Germinal center (tissue), 1 donor: ENCODE results near the gene KCNK3.
A peak's percentile ranks its signal among the peaks of the same experiment; 100 is the strongest.

Source experiments
- DNase-seq: peaks from one replicate; pipeline ENCODE4 v3.0.0; 2012; ENCODE audit warnings: mixed read lengths, low spot score

KCNK3 gene

DNA sequence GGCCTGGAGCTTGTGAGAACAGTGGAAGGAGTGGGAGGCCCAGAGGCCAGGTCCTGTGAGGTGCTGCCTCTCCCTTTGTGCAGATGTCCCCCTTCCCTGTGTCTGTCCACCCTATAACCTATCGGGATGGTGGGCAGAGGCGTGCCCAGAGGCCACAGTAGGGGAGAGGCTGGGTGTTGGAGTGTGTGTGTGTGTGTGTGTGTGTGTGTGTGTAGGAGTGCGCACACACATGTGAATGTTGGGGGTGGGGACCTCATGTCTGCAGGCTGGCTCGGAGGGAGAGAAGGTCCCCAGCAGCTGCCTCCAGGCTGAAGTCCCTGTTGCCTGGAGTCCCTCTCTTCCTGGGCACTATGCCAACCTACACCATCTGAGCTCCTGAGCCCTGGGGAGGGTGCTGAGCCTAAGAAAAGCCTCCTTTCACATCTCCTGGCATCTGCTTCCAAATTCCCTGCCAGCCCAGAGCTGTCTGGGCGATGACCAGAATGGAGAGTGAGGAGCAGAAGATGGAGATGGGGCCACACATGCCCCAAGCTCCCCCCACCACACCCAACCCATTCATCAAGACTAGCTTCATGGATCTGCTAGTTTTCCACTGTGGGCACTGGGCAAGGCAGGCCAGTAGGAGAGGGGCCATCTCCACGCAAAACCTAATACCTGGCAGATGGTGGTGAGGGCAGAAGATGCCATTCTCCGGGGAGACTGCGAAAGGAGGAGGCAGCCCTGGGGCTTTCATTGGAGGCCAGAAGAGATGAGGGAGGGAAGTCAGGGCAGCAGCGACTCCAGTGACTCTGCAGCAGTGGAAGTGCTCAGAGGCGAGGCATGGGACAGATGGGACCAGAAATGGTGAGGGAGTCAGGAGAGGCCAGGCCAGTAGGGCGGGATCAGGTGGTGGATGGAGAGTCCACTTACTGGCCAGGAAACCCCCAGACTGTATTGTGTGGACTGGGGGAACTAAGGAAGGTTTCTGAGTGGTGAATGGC, 20.3 kb downstream of the KCNK3 start:
- DNase-seq, result no peak

DNA sequence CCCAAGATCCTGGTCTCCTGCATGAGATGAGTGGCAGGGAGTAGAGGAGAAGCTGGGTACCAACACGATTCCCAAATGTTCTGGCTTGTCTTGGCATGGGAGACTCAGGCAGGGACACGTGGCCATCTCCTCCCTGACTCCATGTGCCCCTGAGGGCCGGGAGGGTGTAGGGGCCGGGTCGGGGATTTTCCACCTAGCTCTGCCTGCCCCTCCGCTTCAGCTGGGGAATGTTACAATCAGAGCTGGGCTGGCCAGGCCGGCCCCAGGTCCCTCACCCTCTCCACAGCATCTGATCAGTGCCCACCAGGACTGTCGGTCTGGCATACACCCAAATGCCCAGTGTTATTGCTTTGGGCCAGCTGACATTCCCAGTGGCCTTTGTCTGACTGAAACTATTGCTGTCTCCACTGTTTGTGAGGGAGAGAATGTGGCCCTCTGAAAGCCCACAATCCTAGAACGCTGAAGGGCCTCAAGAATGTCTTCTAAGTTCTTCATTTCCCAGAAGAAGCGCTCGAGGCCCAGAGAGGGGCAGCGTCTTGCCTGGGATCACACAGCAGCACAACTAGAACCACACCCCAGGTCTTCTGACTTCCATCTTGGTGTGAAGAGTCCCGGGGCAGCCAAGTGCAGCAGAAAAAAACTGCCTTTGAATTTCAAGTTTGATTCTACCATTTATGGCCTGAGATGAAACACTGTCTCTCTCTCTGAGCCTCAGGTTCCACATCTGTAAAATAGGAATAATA, 23.2 kb downstream of the KCNK3 start:
- DNase-seq, result no peak

DNA sequence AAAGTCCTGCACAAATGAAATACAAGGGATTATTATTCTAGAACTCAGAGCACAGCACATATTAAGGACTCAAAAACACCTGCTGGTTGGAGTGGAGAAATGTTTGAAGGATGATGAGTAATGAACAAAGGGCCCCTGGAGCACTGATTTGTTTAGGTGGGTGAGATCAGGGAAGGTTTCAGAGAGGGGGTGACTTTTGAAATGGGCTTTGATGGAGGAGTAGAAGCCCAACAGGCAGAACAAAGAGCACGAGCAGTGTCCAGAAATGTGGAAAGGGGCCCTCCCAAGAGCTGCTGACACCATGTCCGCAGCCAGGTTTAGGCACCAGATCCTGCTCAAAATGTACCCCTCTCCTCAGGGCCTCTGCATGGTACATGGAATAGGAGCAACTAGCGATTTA, 23.8 kb downstream of the KCNK3 start:
- no peak for DNase-seq

DNA sequence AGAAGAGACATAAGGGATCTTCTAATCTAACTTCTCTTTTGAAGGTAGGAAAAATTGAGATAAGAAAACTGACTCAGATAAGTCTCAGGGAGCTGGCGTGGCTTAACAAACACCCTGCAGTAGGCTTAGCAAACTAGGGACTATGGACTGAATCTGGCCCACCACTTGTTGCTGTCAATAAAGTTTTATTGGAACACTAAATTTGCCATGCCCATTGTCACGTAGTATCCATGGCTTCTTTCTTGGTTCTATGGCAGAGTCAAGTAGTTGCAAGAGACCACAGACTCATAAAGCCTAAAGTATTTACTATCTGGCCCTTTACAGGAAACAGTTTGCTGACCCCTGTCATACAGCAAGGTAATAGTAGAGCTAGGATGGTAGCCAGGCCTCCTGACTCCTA, 24.2 kb downstream of the KCNK3 start:
- no peak for DNase-seq

DNA sequence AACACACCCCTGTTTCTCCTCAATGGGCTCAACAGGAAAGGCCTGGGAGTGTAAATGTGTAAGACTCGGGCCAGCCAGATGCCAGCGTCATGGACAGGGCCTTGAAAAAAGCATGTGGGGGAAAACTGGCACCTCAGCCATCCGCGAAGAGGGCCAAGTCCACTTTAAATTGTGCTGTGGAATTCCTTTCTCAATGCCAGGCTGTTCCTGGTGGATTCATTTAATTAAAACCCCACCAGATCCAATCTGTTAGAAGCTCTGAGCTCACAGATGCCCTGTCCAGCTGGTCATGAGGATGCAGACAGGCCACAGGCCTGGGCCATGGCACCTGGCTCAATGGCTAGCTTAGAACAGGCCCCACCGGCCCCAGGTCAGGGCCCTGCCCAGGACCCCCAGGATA, 24.8 kb downstream of the KCNK3 start:
- DNase-seq, result no peak

DNA sequence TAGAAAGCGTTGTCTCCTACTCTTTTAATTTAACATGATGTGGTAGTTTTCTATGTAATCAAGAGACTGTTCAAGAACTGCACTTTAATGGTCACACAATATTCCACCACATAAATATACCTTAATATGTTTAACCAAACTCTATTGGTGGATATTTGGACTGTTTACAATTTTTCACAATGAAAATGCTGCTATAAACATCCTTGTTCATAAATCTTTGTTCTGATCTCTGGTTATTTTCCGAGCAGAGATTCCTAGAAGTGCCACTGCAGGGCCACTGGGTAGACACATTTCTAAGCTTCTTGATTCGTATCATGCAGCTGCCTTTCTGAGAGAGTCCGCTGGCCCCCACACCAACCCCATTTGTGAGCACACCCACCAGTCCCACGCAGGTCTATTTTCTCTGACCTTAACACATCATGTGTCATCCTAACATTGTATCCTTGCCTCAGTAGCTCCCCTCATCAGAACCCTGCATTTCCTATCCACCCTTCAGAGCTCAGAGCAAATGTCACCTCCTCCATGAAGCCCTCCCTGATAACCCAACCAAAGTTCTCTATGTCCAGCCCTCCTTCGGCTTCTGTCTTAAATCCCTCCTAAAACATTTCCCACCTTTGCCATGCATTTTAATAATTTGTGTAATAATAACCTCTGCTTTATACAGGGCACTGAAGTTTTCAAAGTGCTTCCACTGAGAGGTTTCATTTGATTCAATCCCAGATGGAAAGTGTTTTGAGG, 26.6 kb downstream of the KCNK3 start:
- no peak for DNase-seq

DNA sequence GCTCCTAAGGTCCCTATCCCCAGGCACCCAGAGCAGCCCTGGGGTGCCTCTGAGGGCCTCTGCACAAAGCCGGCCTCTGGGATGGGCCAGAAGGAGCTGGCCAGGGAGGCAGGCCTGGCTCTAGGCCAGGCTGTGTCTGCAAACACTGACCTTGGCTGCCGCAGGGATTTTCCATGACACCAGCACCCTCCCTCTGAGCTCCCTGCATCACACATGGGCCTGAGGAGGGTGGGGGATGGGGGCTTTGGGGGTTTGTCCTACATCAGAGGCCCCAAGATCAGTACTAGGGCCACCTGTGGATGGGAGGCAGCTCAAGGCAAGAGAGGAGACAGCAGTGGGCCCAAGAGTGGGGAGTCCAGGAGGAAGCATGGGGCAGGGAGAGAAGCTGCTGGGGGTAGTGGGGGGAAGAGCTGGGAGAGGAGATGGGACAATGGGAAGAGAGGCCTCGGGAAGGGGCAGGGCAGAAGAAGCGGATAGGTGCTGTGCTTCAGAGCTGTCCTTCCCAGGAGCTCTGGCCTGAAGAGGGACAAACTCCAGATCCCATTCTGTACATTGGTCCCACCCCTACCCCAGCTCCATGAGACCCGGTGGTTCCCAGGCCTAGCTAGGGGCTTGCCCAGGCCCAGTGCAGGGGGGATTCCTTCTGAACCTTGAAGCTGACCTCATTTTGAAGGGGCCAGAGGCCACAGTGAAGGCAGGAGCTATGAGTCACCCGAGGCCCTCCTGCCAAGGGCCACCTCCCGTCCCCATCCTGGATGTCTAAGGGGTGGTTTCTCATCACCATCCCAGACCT, 28.0 kb downstream of the KCNK3 start:
- DNase-seq, result no peak

DNA sequence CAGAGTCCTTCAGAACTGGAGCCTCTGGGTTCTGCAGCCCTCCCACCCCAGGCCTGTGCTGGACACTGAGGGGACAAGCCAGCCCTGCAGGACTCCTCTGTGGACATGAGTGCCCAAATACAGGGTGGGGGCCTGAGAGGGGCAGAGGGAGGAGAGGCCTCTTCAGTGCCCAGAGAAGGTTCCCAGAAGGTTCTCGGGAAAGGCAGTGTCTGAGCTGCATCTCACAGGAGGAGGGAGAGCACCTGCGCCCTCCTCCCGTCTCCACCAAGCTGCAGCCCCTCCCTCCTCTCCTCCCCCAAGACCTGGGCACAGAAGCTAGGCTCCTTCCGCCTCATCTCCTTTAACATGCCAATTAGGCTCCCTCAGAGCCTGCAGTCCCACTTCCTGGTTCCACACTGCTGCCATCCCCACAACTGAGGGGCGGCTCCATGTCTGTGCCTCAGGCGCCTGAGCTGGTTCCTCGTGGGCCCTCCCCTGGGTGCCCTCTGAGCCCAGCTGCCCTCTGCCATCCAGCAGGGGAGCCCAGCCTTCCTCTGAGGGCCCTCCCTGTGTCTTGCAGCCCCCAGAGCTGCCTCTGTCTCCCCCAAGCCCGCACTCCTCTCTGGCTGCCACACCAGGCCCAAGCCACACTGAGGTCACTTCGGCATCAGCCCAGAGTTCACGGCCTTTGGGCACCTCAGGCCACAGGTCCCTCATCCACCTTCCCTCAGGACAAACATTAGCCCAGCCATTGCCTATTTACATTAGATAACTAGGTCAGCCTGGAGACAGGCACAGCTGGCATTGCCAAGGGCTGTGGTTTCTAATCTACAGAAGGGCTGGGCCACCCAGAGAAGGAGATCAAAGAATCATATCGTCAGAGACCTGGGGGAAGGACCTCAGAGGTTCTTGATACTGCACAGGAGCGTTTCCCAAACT, 28.9 kb downstream of the KCNK3 start:
- DNase-seq, result no peak

DNA sequence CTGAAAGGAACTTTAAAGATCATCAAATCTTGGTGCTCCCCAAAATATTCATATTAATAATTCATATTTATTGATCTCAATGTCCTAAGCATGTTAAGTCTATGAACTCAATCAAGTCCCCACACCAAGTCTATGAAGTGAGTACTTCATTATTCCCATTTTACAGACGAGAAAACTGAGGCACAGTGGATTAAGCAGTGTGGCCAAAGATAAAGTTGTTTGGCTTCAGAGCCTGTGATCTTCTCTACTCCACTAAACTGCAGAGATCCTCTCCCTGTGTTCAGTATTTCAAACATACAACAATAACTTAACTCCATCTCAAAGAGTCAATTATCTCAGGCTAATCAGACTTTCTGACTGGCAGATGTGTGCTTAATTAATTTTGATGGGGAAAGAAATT, 29.8 kb downstream of the KCNK3 start:
- no peak for DNase-seq

DNA sequence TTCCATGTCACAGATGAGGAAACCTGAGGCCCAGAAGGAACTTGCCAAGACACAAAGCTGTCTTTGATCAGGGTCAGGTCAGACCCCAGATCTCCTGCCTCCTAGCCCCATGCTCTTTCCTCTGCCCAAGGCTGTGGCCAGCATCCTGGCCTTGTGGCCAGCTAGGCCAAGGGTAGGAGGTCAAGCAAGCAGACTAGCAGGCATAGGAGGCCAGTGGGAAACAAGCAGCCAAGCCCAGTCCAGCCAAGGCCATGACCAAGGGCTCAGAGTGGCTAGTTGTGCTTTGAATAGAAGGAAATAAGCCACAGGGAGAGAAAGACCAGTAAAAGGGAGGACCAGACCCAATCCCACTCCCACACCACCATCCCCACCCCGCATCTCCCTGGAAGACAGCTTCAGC, 30.4 kb downstream of the KCNK3 start:
- no peak for DNase-seq

DNA sequence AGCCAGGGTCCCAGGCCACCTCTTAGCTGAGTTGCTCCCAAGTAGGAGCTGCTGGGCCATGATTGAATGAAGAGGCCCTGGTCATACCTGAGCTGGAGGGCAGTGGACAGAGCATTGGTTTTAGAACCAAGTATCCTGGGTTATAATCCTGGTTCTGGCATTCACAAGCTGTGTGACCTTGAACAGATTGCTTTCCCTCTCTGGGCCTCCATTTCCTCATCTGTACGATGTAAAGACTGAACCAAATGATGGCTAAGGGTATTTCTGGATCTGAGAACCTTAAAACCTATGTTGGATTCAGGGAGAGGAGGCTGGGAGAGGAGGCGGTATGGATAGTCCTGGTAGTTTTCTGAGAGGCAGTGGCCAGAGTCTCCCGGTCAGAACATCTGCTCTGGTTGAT, 31.0 kb downstream of the KCNK3 start:
- no peak for DNase-seq

DNA sequence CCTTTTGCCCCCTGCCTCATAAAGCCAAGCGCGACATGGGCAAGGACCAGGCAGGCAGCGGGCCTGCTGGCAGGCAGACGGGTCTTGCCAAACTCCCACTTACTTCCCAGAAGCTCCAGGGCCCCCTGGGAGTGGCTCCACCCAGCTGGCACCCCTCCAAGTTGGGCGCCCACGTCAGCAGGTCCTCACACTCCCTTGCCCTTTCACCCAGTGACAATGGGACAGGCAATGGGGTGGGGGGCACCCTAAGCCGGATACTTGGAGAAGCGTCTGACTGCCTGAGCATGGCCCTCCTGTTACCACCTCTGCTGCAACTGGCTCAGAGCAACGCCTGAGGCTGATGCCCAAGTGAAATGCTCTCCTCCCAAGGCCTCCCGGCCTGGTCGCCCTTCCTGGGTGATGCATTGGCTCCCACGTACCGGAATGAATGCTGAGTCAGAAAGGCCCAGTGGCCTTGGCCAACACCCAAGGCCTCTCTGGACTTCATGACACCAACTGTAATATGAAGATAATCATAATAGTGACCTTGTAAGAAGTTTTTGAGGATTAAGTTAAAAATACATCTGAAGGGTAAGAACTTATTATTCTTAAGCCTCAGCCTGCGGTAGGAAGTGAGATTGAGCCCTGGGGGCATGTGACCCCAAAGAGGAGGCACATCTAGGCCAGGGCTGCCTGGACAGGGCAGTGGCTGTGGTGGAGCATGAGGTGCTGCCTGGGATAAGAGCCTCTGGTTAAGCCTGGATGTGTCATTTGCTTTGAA, 31.6 kb downstream of the KCNK3 start:
- DNase-seq, result no peak

DNA sequence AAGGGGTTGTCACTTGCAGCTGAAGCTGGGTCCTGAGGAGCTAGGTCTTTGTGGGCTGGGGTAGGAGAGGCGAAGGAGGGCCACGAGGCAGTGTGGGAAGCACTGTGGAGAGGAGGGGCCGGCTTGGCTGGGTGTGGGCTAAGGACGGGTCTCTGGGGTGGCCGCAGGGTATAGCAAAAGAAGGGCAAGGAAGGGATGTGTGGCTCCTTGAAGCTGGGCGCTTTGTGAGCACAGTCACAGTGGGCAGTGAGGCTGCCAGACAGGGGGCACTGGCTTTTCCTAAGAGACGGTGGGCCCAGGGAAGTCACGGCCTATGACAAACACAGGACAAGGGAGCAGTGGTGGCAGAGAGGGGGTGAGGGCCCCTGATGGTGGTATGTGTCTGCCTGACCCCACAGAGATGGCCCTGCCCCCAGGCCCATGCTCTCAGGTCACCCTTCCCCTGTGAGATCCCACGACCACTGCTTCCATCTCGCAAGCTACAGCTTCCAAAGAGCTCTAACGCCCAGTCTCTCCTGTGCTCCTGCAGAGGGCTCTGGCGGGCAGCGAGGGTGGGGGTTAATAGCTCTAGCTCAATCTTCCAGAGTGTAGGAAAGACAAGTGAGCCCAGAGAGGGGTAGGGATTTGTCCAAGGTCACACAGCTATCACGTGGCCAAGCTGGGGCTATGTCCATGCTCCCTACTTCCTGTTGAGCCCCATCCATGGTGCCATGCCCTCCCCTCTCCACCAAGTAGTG, 32.4 kb downstream of the KCNK3 start:
- no peak for DNase-seq

DNA sequence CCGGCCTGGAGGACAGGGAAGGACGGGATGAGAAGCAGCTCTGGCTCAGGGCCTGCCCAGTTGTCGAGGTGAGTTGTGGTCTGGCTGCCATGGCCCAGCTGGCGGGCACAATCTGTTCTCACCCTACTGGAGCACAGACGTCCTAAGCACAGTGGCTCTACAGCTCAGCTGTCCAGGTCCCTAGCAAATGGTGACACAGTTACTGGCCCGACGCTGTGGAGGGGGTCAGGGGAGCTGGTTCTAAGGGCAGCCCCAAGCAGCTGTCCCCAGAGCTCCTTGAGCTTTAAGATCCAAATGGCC, 32.9 kb downstream of the KCNK3 start:
- DNase-seq, result no peak

DNA sequence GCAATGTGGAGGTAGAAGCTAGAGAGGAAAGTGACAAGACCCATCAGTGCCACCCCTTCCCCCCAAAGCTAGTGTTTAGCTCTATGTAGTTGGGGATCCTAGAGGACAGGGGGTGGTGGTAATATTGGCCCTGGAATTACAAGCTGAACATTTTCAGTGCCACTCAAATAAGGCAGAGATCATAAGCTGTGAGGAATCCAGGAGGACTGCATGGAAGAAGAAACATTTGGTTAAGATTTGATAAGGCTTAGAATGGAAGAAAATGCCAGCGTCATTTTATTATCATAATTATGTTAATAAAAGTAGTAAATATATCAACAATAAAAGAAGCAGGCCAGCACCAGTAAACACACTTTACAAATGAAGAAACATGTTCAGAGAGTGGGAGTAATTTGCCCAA, 33.7 kb downstream of the KCNK3 start:
- DNase-seq, result no peak

DNA sequence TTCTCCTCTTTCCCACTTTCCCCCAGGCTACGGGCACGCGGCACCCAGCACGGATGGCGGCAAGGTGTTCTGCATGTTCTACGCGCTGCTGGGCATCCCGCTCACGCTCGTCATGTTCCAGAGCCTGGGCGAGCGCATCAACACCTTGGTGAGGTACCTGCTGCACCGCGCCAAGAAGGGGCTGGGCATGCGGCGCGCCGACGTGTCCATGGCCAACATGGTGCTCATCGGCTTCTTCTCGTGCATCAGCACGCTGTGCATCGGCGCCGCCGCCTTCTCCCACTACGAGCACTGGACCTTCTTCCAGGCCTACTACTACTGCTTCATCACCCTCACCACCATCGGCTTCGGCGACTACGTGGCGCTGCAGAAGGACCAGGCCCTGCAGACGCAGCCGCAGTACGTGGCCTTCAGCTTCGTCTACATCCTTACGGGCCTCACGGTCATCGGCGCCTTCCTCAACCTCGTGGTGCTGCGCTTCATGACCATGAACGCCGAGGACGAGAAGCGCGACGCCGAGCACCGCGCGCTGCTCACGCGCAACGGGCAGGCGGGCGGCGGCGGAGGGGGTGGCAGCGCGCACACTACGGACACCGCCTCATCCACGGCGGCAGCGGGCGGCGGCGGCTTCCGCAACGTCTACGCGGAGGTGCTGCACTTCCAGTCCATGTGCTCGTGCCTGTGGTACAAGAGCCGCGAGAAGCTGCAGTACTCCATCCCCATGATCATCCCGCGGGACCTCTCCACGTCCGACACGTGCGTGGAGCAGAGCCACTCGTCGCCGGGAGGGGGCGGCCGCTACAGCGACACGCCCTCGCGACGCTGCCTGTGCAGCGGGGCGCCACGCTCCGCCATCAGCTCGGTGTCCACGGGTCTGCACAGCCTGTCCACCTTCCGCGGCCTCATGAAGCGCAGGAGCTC, 35.4 kb downstream of the KCNK3 start:
- peak; percentile 17 for DNase-seq

DNA sequence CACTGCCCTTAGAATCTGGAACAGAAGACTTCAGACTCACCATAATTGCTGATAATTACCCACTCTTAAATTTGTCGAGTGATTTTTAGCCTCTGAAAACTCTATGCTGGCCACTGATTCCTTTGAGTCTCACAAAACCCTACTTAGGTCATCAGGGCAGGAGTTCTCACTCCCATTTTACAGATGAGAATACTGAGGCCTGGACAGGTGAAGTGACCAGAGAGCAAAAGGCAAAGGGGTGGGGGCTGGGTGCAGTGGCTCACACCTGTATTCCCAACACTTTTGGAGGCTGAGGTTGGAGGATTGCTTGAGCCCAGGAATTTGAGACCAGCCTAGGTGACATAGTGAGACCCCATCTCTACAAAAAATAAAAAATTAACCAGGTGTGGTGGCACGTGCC, 36.8 kb downstream of the KCNK3 start:
- DNase-seq, result no peak
